Measurements from ENCODE around the gene SAMD11.

- TF ChIP-seq POLR2A (IDR thresholded peaks at IDR 0.05; ENCODE audit: low read depth, low read length) = no peak
- TF ChIP-seq TAF1 (IDR thresholded peaks at IDR 0.05; ENCODE audit: low read depth, low read length) = no peak
- no peak; the same call in 1 of the 2 replicates for TF ChIP-seq POLR2AphosphoS5 (IDR thresholded peaks at IDR 0.05; ENCODE audit: low read depth, low read length)
- TF ChIP-seq POU2F2 (IDR thresholded peaks at IDR 0.05; ENCODE audit: low read depth, low read length) = no peak
- TF ChIP-seq SPI1 (IDR thresholded peaks at IDR 0.05; ENCODE audit: low read depth, low read length) = no peak
- TF ChIP-seq PAX5 (IDR thresholded peaks at IDR 0.05; ENCODE audit: insufficient read depth, low read length, severe bottlenecking) = no peak
Observed at GRCh38 chr1:950268-950667, 26.5 kb downstream of the SAMD11 start.
